Measurements from ENCODE around the gene IFI6. TPM values are rescaled to one million over a fixed set of nuclear protein-coding genes. Genes with fewer than 3 reads are reported as not detected.
"Not testable (repeated sequence)": the region's sequence is repeated elsewhere in the genome, so short reads cannot be mapped to it uniquely, and the experiment has no call there.

Gene IFI6
- polyA plus RNA-seq, 3 donors = 19.2 to 24.0 (median 22.0) TPM

GRCh38 chr1:27633640-27634176 is 38.3 kb downstream of the IFI6 start:
- no peak for DNase-seq

DNA sequence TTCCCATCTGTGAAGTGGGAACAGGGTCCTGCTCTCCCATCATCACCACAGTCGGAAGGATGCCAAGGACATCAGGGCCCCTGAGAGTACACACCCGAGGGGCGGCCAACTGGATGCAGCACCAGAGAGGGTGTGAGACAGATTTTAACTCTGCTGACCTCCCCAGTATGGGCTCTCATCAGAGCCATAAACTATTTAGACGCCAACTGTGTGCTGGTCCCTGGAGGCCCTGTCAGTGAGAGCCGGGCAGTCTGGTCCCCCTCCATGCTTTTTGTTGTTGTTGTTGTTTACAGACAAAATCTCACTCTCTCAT is 38.7 kb downstream of the IFI6 start:
- no peak for DNase-seq

DNA sequence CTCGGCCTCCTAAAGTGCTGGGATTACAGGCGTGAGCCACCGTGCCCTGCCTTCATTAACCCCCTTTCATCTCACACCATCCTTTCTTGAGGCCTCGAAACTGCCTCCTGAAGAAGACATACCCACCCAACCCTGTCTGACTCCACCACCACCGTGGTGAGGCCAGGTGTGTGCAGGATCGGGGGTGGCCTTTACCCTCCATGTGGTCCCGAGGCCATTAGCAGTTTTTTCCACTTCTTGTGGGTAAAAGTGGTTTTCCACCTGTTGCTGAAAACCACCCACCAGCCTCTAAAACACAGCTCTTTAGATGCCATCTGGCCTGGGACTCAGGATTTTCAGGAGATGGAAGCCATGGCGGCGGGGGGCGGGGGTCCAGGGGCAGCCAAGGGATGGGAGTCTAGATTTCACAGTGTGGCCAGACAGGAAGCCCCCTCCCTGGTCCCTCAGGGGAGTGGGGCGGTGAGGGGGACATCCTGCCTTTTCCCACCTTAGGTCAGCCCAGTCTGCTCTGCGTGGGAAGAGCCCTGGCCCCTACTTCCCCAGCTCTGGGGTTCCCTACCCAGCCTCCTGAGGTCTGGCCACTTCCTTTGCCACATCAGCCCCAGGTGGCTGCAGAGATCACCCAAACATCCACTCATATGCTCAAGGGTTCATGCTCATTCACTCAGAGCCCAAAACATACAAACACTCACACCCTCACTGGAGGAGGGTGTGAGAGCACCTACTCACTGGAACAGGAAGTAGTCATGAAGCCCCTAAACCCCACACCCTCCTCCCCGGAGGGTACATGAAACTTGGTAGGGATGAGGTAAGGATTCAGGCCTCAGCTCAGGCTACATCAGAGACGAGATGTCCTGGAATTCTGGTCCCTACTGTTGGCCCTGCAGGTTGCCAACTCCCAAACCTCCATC is 39.4 kb downstream of the IFI6 start:
- no peak for DNase-seq

- DNase-seq = no peak
These were observed 41.0 kb downstream of the IFI6 start for GRCh38 chr1:27630859-27631491.

DNA sequence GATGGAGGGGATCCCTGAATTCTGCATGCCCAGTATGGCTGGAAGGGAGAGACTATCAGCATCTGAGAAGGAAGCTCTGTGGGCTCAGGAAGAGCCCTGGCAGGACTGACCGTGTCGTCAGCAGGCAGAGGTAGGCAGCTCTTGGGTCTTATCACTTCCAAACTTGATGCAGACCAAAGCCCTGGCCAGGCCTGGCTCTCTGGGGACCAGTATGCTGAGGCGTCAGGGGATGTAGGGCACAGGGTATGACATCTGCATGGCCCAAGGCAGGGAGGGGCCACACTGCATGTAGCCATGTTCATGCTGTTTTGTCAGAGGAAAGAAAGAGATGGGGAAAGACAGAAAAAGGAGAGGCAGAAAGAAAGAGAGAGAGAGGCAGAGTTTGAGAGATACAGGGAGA is 43.3 kb downstream of the IFI6 start:
- DNase-seq = no peak

GRCh38 chr1:27627733-27628132 is 44.3 kb downstream of the IFI6 start:
- DNase-seq = not testable (repeated sequence)

- no peak for DNase-seq
These were observed 44.9 kb downstream of the IFI6 start for GRCh38 chr1:27627061-27627460.

DNA sequence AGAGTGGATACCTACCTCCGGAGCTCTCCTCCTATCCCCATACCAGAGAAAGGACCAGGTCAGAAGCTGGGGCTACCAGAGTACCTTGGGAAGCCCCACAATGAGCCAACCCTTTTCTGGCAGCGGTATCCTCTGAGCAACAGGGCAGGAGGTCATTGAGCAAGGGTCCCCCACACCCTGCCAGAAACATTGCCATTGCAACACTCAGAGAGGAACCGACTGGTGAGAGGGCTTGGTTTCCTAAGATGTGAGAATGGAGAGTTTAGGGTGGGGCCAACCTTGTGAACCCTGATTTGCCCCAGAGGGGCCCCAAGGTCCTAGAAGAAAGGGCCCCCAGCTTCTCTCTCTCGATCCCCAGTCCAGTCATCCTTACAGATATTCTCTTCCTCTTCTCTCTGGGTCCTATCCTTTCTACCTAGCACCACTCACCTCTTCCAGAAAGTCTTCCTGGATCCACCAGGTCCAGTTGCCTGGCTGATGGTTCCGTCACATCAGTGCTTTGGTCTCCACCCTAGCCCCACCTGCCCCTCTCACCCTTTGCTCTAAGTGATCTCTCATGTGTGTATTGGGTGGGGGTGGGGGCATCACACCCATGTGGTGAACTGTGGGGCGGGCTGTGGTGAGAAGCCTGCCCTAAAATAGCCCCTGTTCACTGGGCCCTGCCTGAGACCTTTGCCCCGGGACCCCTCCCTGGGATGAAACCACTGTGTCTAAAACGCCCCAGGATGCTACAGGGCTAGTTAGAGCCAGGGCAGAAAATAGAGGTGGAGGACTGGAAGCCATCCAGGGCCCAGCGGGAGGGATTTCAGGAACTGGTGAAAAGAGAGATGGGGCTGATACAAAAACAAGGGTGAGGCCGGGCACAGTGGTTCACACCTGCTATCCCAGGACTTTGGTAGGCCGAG is 45.7 kb downstream of the IFI6 start:
- DNase-seq = no peak

- no peak for DNase-seq
These were observed 47.4 kb downstream of the IFI6 start for GRCh38 chr1:27624467-27625178.

- DNase-seq = no peak
These were observed 48.4 kb downstream of the IFI6 start for GRCh38 chr1:27623327-27624212.

GRCh38 chr1:27622828-27623227 is 49.2 kb downstream of the IFI6 start:
- DNase-seq = no peak

- no peak for DNase-seq
These were observed 50.7 kb downstream of the IFI6 start for GRCh38 chr1:27621051-27621920.

DNA sequence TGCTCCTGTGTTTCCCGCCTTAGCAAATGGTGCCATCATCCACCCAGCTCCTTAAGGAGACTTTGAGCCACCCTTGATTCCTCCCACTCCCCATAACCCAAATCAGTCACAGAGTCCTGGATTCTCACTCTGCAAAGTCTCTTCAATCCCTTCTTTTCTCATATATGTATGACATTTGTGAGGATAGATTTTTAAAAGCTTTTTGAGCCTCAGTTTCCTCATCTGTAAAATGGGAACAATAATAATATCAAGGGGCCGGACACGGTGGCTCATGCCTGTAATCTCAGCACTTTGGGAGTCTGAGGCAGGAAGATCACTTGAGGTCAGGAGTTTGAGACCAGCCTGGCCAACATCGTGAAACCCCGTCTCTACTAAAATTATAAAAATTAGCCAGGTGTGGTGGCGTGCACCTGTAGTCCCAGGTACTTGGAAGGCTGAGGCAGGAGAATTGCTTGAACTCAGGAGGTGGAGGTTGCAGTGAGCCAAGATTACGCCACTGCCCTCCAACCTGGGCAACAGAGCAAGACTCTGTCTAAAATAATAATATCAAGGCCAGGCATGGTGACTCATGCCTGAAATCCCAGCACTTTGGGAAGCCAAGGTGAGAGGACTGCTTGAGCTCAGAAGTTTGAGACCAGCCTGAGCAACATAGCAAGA is 52.1 kb downstream of the IFI6 start:
- DNase-seq = not testable (repeated sequence)

DNA sequence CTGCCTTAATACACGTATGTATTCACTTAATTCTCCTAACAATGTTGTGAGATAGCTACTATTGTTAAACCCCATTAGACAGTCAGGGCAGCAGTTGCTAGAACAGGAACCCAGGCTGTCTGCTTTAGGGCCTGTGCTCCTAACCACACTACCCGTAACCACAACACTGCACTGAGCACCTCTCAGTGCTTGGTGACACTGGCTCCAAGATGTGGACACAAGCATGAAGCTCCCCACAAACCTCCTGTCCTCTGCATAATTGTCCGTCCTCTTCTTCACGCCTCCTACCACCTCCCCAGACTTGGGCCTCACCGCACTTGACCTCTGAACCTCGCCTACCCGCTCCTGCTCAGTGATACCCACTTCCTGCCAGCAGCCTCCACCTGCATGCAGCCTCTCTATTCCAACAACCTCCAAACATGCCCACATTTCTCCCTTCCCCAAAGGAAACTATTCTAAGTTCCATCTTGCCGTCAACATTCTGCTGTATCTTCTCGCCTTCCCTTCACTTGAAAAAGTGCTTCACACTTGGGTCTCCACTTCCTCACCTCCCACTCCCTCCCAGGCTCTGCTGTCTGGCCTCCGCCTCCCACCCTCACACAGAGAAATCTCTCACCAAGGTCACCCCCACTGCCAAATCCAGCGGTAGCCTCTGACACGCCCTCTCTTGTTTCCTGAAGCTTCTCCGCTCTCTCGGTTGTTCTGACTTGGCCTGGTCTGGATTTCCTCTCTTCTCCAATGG is 53.5 kb downstream of the IFI6 start:
- DNase-seq = no peak

GRCh38 chr1:27617420-27617819 is 54.6 kb downstream of the IFI6 start:
- no peak for DNase-seq

DNA sequence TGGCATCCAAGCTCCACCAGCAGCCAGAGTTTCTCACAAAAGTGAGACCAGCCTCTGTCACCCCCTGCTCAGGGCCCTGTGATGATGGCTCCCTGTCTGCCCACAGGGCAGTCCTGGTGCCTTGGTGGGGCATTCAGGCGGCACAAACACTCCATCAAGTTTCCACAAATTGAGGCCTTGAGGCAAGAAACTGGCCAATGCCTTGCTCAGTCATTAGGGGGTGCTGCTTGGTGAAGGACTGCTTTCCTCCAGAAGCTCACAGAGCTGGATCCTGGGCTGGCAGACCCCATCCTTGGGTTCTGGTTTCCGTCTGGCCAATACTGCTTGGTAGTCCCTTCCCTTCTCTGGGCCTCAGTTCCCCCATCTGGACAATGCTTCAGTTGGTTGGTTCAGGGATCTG is 55.6 kb downstream of the IFI6 start:
- DNase-seq = no peak

Data from renal pelvis (tissue), 4 donors.